NT2/D1 (cell line): ENCODE measurements around the gene BMPR1B.
A peak's percentile ranks its signal among the peaks of the same experiment; 100 is the strongest.

Experiments used
- DNase-seq: peaks from one replicate; pipeline ENCODE4 v3.0.0-alpha.2; 2011; ENCODE audit warnings: low read depth, low spot score
- H3K27me3 ChIP-seq: 2 replicates; pipeline ENCODE4 v1.6.0; 2011; ENCODE audit warnings: mild to moderate bottlenecking; ENCODE audit not compliant: insufficient read length, insufficient read depth
- H3K36me3 ChIP-seq: 2 replicates; pipeline ENCODE4 v1.6.1; 2011; ENCODE audit warnings: mild to moderate bottlenecking, low read length, mixed read lengths; ENCODE audit not compliant: insufficient read depth, insufficient read length
- H3K4me1 ChIP-seq: 2 replicates; pipeline ENCODE4 v1.5.1; 2011; ENCODE audit not compliant: insufficient read depth, insufficient read length
- H3K4me3 ChIP-seq: 2 replicates; pipeline ENCODE4 v1.5.1; 2011; ENCODE audit warnings: low read depth; ENCODE audit not compliant: insufficient read length
- H3K9ac ChIP-seq: 2 replicates; pipeline ENCODE4 v1.6.0; 2011; ENCODE audit warnings: low read depth; ENCODE audit not compliant: insufficient read length
- H3K9me3 ChIP-seq: 2 replicates; pipeline ENCODE4 v1.5.1; 2011; ENCODE audit warnings: mild to moderate bottlenecking, low read length; ENCODE audit not compliant: insufficient read depth
- SUZ12 ChIP-seq: IDR thresholded peaks from 2 replicates; pipeline ENCODE4 v1.6.1; 2011; ENCODE audit not compliant: insufficient read length, insufficient read depth; ENCODE audit errors: extremely low read depth
- YY1 ChIP-seq: IDR thresholded peaks from 2 replicates; pipeline ENCODE4 v1.6.1; 2011; ENCODE audit not compliant: insufficient read length, insufficient read depth
- ZNF274 ChIP-seq: IDR thresholded peaks from 2 replicates; pipeline ENCODE4 v1.6.1; 2011; ENCODE audit warnings: mild to moderate bottlenecking, low read depth, low read length

Gene BMPR1B

DNA sequence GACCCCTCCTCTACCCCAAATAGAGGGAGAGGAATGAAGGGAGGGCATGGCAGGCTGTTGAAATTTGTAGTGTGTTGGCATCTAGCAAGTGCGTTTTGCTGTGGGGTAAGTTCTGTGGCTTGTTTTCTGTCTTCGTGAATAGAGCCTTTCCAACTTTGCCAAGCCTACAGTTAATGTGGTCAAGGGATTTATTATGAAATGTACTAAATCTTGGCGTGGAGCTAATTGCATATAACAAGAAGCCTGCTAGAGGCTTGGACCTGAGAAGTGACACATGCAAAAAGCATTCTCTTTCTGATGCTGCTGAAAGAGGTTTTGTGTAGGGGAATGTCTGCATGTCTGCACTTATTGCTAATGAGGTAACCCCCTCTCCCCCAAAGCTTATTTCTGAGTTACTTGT is 132.2 kb downstream of the BMPR1B start:
- no peaks in the 10 kb centered on the region for H3K4me1 ChIP-seq
- H3K9ac ChIP-seq: no peak overlapping the region
- H3K4me3 ChIP-seq: no peak overlapping the region
- no peaks in the 10 kb centered on the region for H3K27me3 ChIP-seq
- H3K36me3 ChIP-seq: no peaks in the 10 kb centered on the region
- peaks cover 11% of the 10 kb centered on the region; the same call in 1 of the 2 replicates for H3K9me3 ChIP-seq
- TF ChIP-seq YY1: no peak
- no peak for TF ChIP-seq ZNF274
- no peak for TF ChIP-seq SUZ12
- DNase-seq: no peak

DNA sequence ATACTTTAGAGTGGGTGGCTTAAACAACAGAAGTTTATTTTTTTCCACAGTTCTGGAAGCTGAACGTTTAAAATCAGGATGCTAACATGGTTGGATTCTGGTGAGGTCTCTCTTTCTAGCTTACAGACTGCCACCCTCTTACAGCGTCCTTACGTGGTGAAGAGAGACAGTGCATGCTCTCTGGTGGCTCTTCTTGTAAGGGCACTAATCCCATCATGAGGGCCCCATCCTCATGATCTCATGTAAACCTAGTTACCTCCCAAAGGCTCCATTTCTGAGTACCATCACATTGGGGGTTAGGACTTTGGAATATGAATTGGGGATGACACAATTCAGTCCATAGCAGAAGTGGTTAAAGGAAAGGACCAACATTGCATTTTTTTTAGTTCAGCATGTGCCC is 132.8 kb downstream of the BMPR1B start:
- TF ChIP-seq SUZ12: no peak
- no peak for TF ChIP-seq YY1
- TF ChIP-seq ZNF274: no peak
- Histone ChIP-seq H3K9me3 (peaks cover 11% of the 10 kb centered on the region; the same call in 1 of the 2 replicates), H3K27me3 (no peaks in the 10 kb centered on the region), H3K36me3 (no peaks in the 10 kb centered on the region), H3K4me1 (no peaks in the 10 kb centered on the region), H3K9ac (no peak overlapping the region), H3K4me3 (no peak overlapping the region)
- DNase-seq: no peak

DNA sequence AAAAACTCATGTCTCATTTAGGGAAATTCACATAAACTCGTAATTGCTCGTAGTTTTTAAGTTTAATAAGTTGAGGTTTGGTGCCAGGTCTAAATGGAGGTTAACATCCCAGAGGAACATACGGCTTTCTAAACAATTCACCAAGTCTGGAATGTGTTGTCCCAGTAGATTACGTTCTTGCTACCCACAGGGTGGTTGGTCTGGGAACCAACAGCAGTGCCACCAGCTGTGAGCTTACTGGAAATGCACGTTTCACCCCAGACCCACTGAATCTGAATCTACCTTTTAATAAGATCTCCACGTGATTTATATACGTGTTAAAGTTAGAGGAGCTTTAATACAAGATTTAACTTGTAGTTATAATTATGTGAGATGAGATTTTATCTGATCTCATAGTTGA is 134.3 kb downstream of the BMPR1B start:
- no peak overlapping the region for H3K4me3 ChIP-seq
- no peaks in the 10 kb centered on the region for H3K36me3 ChIP-seq
- no peak for DNase-seq
- no peaks in the 10 kb centered on the region for H3K27me3 ChIP-seq
- H3K9me3 ChIP-seq: peaks cover 11% of the 10 kb centered on the region; the same call in 1 of the 2 replicates
- no peaks in the 10 kb centered on the region for H3K4me1 ChIP-seq
- no peak for TF ChIP-seq ZNF274
- TF ChIP-seq SUZ12: no peak
- TF ChIP-seq YY1: no peak
- H3K9ac ChIP-seq: no peak overlapping the region

DNA sequence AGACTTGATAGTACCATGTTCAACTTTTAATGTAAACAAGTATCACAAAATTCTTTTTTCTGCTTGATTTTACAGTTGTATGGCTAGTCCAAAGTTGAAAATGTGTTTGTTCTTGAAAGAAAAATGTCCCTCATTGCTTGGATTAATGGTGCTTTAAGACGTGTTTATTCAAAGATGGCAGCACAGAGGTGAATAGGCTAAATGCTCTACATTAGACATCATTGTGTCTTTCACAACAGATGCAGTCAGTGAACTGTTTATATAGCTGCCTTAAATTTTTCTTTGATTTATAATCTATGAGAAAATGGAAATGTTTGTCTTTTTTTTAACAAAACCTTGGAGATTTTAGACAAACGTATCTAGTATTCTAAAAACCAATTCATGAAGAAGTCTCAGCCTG is 137.3 kb downstream of the BMPR1B start:
- Histone ChIP-seq H3K4me3 (no peak overlapping the region), H3K9ac (no peak overlapping the region), H3K27me3 (no peaks in the 10 kb centered on the region), H3K4me1 (no peaks in the 10 kb centered on the region), H3K9me3 (peaks cover 11% of the 10 kb centered on the region; the same call in 1 of the 2 replicates), H3K36me3 (no peaks in the 10 kb centered on the region)
- DNase-seq: no peak
- TF ChIP-seq YY1 (no peak), SUZ12 (no peak), ZNF274 (no peak)

DNA sequence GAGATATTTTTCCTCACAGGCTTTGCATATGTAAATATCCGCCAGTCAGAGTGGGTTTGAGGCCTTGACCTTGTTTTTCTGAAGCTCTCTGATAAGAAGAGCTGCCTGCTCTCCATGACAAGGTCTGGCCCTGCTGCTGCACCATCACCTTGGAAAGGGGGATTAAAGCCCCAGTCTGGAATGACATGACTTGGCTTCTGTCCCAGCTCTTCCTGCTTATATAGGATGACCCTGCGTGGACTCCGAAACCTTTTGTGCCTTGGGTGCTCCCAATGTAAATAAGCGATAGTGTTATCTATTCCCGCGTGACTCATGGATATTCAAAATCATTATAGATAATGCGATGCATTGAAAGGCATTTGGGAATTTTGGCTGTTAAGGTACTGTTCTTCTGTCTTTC is 139.3 kb downstream of the BMPR1B start:
- Histone ChIP-seq H3K9ac (no peak overlapping the region), H3K4me1 (no peaks in the 10 kb centered on the region), H3K36me3 (no peaks in the 10 kb centered on the region), H3K9me3 (no peaks in the 10 kb centered on the region), H3K27me3 (no peaks in the 10 kb centered on the region), H3K4me3 (no peak overlapping the region)
- TF ChIP-seq YY1 (no peak), SUZ12 (no peak), ZNF274 (no peak)
- DNase-seq: peak; percentile 46

DNA sequence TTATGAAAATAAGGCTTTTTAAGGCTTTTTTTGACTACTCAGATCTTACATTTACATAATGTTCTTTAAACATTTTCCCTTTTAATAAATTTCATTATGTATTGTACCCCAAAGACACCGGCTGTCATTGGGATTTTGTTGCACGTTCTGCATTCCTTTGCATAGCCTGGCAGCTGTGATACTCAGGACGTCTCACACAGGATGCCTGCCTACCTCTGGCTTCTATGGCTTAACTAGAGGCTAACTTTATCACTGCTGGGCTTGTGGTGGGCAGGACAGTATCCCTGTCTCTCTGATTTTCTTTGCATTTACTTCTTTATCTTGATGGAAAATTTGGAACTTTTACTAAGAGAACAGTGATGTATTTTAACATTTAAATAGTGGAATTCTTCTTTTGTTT is 147.8 kb downstream of the BMPR1B start:
- DNase-seq: no peak
- H3K4me3 ChIP-seq: no peak overlapping the region
- no peaks in the 10 kb centered on the region for H3K4me1 ChIP-seq
- no peaks in the 10 kb centered on the region for H3K9me3 ChIP-seq
- TF ChIP-seq SUZ12: no peak
- TF ChIP-seq ZNF274: no peak
- H3K9ac ChIP-seq: no peak overlapping the region
- H3K27me3 ChIP-seq: no peaks in the 10 kb centered on the region
- H3K36me3 ChIP-seq: no peaks in the 10 kb centered on the region

DNA sequence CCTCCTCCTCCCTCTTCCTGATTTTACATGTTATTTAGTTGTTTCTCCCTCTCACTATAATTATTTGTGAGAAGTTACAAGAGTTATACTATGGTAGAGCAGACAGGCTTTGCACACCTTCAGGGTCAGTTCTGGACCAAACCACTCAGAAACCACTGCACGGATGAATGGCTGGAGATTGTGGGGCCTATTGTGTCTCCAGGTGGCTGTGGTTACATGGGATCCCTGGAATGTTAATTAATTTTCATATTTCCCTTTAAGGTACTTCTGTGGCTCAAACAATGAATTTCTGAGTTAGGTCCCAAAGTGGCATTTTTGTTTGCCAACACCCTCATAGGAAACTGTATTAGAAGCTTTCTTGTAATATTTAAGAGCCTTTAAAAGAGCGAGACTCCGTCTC is 151.9 kb downstream of the BMPR1B start:
- DNase-seq: no peak
- no peaks in the 10 kb centered on the region for H3K27me3 ChIP-seq
- no peak overlapping the region for H3K9ac ChIP-seq
- TF ChIP-seq ZNF274: no peak
- TF ChIP-seq YY1: no peak
- no peak for TF ChIP-seq SUZ12
- no peaks in the 10 kb centered on the region for H3K9me3 ChIP-seq
- no peak overlapping the region for H3K4me3 ChIP-seq
- H3K4me1 ChIP-seq: no peaks in the 10 kb centered on the region
- H3K36me3 ChIP-seq: no peaks in the 10 kb centered on the region

DNA sequence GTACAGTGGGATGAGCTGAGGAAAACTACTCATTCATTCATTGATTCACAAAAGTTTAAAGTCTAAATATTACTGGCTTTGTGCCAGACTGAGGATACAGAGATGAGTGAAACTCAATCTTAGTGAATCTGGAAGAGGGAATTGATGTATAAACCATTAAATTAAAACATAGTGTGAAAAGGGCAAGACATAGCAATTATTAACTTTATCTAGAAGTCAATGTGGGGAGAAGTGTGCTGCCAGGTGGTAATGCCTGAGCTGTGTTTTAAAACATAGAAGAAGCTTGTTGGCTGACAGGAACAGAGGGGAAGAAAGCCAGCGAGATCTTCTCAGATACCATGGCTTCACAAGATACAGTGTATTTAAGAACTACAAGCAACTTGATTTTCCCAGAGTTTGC is 153.4 kb downstream of the BMPR1B start:
- no peaks in the 10 kb centered on the region for H3K27me3 ChIP-seq
- peaks cover 6% of the 10 kb centered on the region; the same call in 1 of the 2 replicates for H3K9me3 ChIP-seq
- no peak for TF ChIP-seq YY1
- no peak for TF ChIP-seq ZNF274
- TF ChIP-seq SUZ12: no peak
- H3K9ac ChIP-seq: no peak overlapping the region
- no peak overlapping the region for H3K4me3 ChIP-seq
- no peak for DNase-seq
- no peaks in the 10 kb centered on the region for H3K4me1 ChIP-seq
- no peaks in the 10 kb centered on the region for H3K36me3 ChIP-seq
